ENCODE results near the gene TRIM72.

TRIM72 gene

GRCh38 chr16:31216422-31217135 lies 2.7 kb downstream of the TRIM72 start, which contains the start of gene PYDC1:
Gene PYDC1 (minus strand): TSS chr16:31217135. CDS start chr16:31217028, 107 bp downstream.
- Histone ChIP-seq H3K4me3 (ENCODE audit: extremely low read depth, insufficient read depth, low read length, poor library complexity, severe bottlenecking) (peak within 1 kb of the TSS; percentile 31), H3K4me1 (ENCODE audit: control insufficient read depth, insufficient read depth, low read length, poor library complexity, severe bottlenecking) (peaks cover 10% of the 10 kb centered on the region), H3K36me3 (ENCODE audit: control insufficient read depth, insufficient read depth, low read length) (no peaks in the 10 kb centered on the region), H3K27ac (ENCODE audit: low read depth, low read length, severe bottlenecking) (no peak within 1 kb of the TSS), H3K9me3 (ENCODE audit: control insufficient read depth, low read length) (no peaks in the 10 kb centered on the region)
- WGBS, 2 experiments (ENCODE audit: insufficient coverage in 2 of 2), result 6 to 7% methylated on average over 51 of the region's 52 CpGs

GRCh38 chr16:31217136-31217530 lies 3.2 kb downstream of the TRIM72 start:
- 28 to 34% methylated on average over 2 to 3 of the region's 4 CpGs for WGBS, 2 experiments (ENCODE audit: insufficient coverage in 2 of 2)
- H3K27ac ChIP-seq (ENCODE audit: low read depth, low read length, severe bottlenecking), result no peak overlapping the region
- H3K36me3 ChIP-seq (ENCODE audit: control insufficient read depth, insufficient read depth, low read length), result no peaks in the 10 kb centered on the region
- no peak overlapping the region for H3K4me3 ChIP-seq (ENCODE audit: extremely low read depth, insufficient read depth, low read length, poor library complexity, severe bottlenecking)
- peaks cover 10% of the 10 kb centered on the region for H3K4me1 ChIP-seq (ENCODE audit: control insufficient read depth, insufficient read depth, low read length, poor library complexity, severe bottlenecking)
- no peaks in the 10 kb centered on the region for H3K9me3 ChIP-seq (ENCODE audit: control insufficient read depth, low read length)

- H3K4me1 ChIP-seq (ENCODE audit: control insufficient read depth, insufficient read depth, low read length, poor library complexity, severe bottlenecking), result peaks cover 10% of the 10 kb centered on the region
- whole genome bisulfite sequencing, 2 experiments (ENCODE audit: insufficient coverage in 2 of 2), result 94% methylated on average over 12 to 13 of the region's 15 CpGs
- no peaks in the 10 kb centered on the region for H3K36me3 ChIP-seq (ENCODE audit: control insufficient read depth, insufficient read depth, low read length)
- H3K9me3 ChIP-seq (ENCODE audit: control insufficient read depth, low read length), result no peaks in the 10 kb centered on the region
- no peak overlapping the region for H3K27ac ChIP-seq (ENCODE audit: low read depth, low read length, severe bottlenecking)
- no peak overlapping the region for H3K4me3 ChIP-seq (ENCODE audit: extremely low read depth, insufficient read depth, low read length, poor library complexity, severe bottlenecking)
Measured at GRCh38 chr16:31219154-31219741, 5.3 kb downstream of the TRIM72 start.

- WGBS, 2 experiments (ENCODE audit: insufficient coverage in 2 of 2), result 85 to 92% methylated on average over 12 of the region's 12 CpGs
- Histone ChIP-seq H3K9me3 (ENCODE audit: control insufficient read depth, low read length) (no peaks in the 10 kb centered on the region), H3K36me3 (ENCODE audit: control insufficient read depth, insufficient read depth, low read length) (no peaks in the 10 kb centered on the region), H3K4me3 (ENCODE audit: extremely low read depth, insufficient read depth, low read length, poor library complexity, severe bottlenecking) (no peak overlapping the region), H3K27ac (ENCODE audit: low read depth, low read length, severe bottlenecking) (no peak overlapping the region), H3K4me1 (ENCODE audit: control insufficient read depth, insufficient read depth, low read length, poor library complexity, severe bottlenecking) (peaks cover 2% of the 10 kb centered on the region)
Measured at GRCh38 chr16:31221357-31222160, 7.6 kb downstream of the TRIM72 start.

- no peak overlapping the region for H3K4me3 ChIP-seq (ENCODE audit: extremely low read depth, insufficient read depth, low read length, poor library complexity, severe bottlenecking)
- H3K4me1 ChIP-seq (ENCODE audit: control insufficient read depth, insufficient read depth, low read length, poor library complexity, severe bottlenecking), result no peaks in the 10 kb centered on the region
- H3K27ac ChIP-seq (ENCODE audit: low read depth, low read length, severe bottlenecking), result no peak overlapping the region
- no peaks in the 10 kb centered on the region for H3K36me3 ChIP-seq (ENCODE audit: control insufficient read depth, insufficient read depth, low read length)
- H3K9me3 ChIP-seq (ENCODE audit: control insufficient read depth, low read length), result no peaks in the 10 kb centered on the region
- 77 to 87% methylated on average over 4 to 5 of the region's 5 CpGs for WGBS, 2 experiments (ENCODE audit: insufficient coverage in 2 of 2)
Measured at GRCh38 chr16:31223044-31223443, 9.1 kb downstream of the TRIM72 start.

GRCh38 chr16:31224092-31224955 lies 10.4 kb downstream of the TRIM72 start:
- WGBS, 2 experiments (ENCODE audit: insufficient coverage in 2 of 2), result 96% methylated on average over 69 to 75 of the region's 80 CpGs
- no peaks in the 10 kb centered on the region for H3K36me3 ChIP-seq (ENCODE audit: control insufficient read depth, insufficient read depth, low read length)
- H3K4me3 ChIP-seq (ENCODE audit: extremely low read depth, insufficient read depth, low read length, poor library complexity, severe bottlenecking), result no peak overlapping the region
- H3K9me3 ChIP-seq (ENCODE audit: control insufficient read depth, low read length), result no peaks in the 10 kb centered on the region
- no peak overlapping the region for H3K27ac ChIP-seq (ENCODE audit: low read depth, low read length, severe bottlenecking)
- H3K4me1 ChIP-seq (ENCODE audit: control insufficient read depth, insufficient read depth, low read length, poor library complexity, severe bottlenecking), result no peaks in the 10 kb centered on the region

- H3K4me1 ChIP-seq (ENCODE audit: control insufficient read depth, insufficient read depth, low read length, poor library complexity, severe bottlenecking), result no peaks in the 10 kb centered on the region
- no peak overlapping the region for H3K4me3 ChIP-seq (ENCODE audit: extremely low read depth, insufficient read depth, low read length, poor library complexity, severe bottlenecking)
- H3K9me3 ChIP-seq (ENCODE audit: control insufficient read depth, low read length), result no peaks in the 10 kb centered on the region
- no peak overlapping the region for H3K27ac ChIP-seq (ENCODE audit: low read depth, low read length, severe bottlenecking)
- H3K36me3 ChIP-seq (ENCODE audit: control insufficient read depth, insufficient read depth, low read length), result no peaks in the 10 kb centered on the region
- WGBS, 2 experiments (ENCODE audit: insufficient coverage in 2 of 2), result 86 to 90% methylated on average over 1 to 2 of the region's 3 CpGs
Measured at GRCh38 chr16:31225193-31225592, 11.3 kb downstream of the TRIM72 start.

GRCh38 chr16:31228206-31228605 lies 14.3 kb downstream of the TRIM72 start:
- no peak overlapping the region for H3K4me3 ChIP-seq (ENCODE audit: extremely low read depth, insufficient read depth, low read length, poor library complexity, severe bottlenecking)
- no peaks in the 10 kb centered on the region for H3K9me3 ChIP-seq (ENCODE audit: control insufficient read depth, low read length)
- 67 to 89% methylated on average over 1 of the region's 4 CpGs for WGBS, 2 experiments (ENCODE audit: insufficient coverage in 2 of 2)
- no peak overlapping the region for H3K27ac ChIP-seq (ENCODE audit: low read depth, low read length, severe bottlenecking)
- H3K4me1 ChIP-seq (ENCODE audit: control insufficient read depth, insufficient read depth, low read length, poor library complexity, severe bottlenecking), result no peaks in the 10 kb centered on the region
- H3K36me3 ChIP-seq (ENCODE audit: control insufficient read depth, insufficient read depth, low read length), result no peaks in the 10 kb centered on the region

- H3K27ac ChIP-seq (ENCODE audit: low read depth, low read length, severe bottlenecking), result no peak overlapping the region
- 84 to 94% methylated on average over 8 of the region's 10 CpGs for WGBS, 2 experiments (ENCODE audit: insufficient coverage in 2 of 2)
- no peak overlapping the region for H3K4me3 ChIP-seq (ENCODE audit: extremely low read depth, insufficient read depth, low read length, poor library complexity, severe bottlenecking)
- H3K36me3 ChIP-seq (ENCODE audit: control insufficient read depth, insufficient read depth, low read length), result no peaks in the 10 kb centered on the region
- no peaks in the 10 kb centered on the region for H3K9me3 ChIP-seq (ENCODE audit: control insufficient read depth, low read length)
- H3K4me1 ChIP-seq (ENCODE audit: control insufficient read depth, insufficient read depth, low read length, poor library complexity, severe bottlenecking), result no peaks in the 10 kb centered on the region
Measured at GRCh38 chr16:31229501-31229900, 15.6 kb downstream of the TRIM72 start.

- Histone ChIP-seq H3K4me3 (ENCODE audit: extremely low read depth, insufficient read depth, low read length, poor library complexity, severe bottlenecking) (no peak overlapping the region), H3K27ac (ENCODE audit: low read depth, low read length, severe bottlenecking) (no peak overlapping the region), H3K9me3 (ENCODE audit: control insufficient read depth, low read length) (no peaks in the 10 kb centered on the region), H3K36me3 (ENCODE audit: control insufficient read depth, insufficient read depth, low read length) (no peaks in the 10 kb centered on the region), H3K4me1 (ENCODE audit: control insufficient read depth, insufficient read depth, low read length, poor library complexity, severe bottlenecking) (no peaks in the 10 kb centered on the region)
- 86 to 95% methylated on average over 3 of the region's 4 CpGs for WGBS, 2 experiments (ENCODE audit: insufficient coverage in 2 of 2)
Measured at GRCh38 chr16:31238041-31238440, 24.1 kb downstream of the TRIM72 start.
